ENCODE measurements around the gene ST7. TPM values are rescaled to one million over a fixed set of nuclear protein-coding genes. Genes with fewer than 3 reads are reported as not detected.

ST7 gene
- total and polyA plus RNA-seq, 2 donors from 2014 or later: 21.5 to 29.8 TPM

DNA sequence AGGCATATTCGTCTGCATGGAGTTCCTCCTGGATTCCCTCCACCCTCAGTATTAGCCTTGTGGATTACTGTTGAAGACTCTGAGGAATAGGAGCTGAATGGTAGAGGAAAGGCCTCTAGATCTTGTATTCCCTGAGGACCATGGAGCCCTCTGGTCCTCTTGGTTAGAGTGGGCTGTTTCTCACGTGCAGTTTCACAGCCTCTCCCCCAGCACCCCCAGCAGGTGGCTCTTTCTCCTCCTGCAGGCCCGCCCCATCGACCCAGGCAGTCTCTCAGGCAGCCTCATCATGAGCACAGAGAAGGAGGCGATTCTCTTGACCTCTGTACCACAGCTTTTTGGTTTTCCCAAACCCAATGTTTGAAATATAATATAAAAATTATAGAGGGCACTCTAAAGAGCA lies 267.5 kb downstream of the ST7 start:
- DNase-seq (no peak), FAIRE-seq (no peak)
- H3K9ac ChIP-seq (ENCODE audit: low read length in 3 of 3): no peak overlapping the region
- TF ChIP-seq, protein P1, sequence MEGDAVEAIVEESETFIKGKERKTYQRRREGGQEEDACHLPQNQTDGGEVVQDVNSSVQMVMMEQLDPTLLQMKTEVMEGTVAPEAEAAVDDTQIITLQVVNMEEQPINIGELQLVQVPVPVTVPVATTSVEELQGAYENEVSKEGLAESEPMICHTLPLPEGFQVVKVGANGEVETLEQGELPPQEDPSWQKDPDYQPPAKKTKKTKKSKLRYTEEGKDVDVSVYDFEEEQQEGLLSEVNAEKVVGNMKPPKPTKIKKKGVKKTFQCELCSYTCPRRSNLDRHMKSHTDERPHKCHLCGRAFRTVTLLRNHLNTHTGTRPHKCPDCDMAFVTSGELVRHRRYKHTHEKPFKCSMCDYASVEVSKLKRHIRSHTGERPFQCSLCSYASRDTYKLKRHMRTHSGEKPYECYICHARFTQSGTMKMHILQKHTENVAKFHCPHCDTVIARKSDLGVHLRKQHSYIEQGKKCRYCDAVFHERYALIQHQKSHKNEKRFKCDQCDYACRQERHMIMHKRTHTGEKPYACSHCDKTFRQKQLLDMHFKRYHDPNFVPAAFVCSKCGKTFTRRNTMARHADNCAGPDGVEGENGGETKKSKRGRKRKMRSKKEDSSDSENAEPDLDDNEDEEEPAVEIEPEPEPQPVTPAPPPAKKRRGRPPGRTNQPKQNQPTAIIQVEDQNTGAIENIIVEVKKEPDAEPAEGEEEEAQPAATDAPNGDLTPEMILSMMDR (IDR thresholded peaks at IDR 0.05; ENCODE audit: borderline replicate concordance, extremely low read depth, insufficient read depth): no peak
- peaks cover 0 to 21% (median 14%) of the 10 kb centered on the region in 3 donors for H3K36me3 ChIP-seq (ENCODE audit: control insufficient read depth in 2 of 3, insufficient read depth in 3 of 3, low read length in 3 of 3)
- H3K4me1 ChIP-seq (ENCODE audit: control insufficient read depth in 2 of 3, insufficient read depth in 2 of 3, low read depth in 1 of 3, low read length in 3 of 3): no peaks in the 10 kb centered on the region
- no peak overlapping the region for H3K27ac ChIP-seq (ENCODE audit: low read depth in 2 of 2, low read length in 2 of 2)
- H3K27me3 ChIP-seq (ENCODE audit: control insufficient read depth, insufficient read depth, low read length): no peaks in the 10 kb centered on the region
- H3K4me3 ChIP-seq (ENCODE audit: low read length in 3 of 3): no peak overlapping the region
- no peaks in the 10 kb centered on the region for H3K9me3 ChIP-seq (ENCODE audit: control insufficient read depth in 2 of 3, insufficient read depth in 1 of 3, low read length in 3 of 3)
- intact Hi-C loops (cut with DNase I): no loop called here

DNA sequence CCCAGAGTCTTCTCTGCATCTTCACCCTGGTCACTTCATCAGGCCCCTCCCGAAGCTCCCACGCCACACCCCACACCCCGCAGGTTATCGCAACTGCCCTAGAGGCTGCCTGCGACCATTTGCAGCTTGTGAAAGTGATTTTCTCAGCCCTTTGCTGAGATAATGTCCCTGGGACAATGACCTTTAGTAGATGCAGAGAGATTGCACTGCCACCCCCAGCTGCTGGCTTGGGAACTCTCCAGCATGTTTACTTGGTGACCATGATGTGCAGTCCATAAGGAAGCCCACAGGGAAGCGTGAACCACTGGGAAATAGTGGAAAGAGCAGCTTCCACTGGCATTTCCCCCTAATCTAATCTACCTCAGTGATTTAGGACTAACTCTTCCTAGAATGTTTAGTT lies 272.2 kb downstream of the ST7 start:
- Histone ChIP-seq H3K4me3 (ENCODE audit: low read length in 3 of 3) (no peak overlapping the region), H3K27ac (ENCODE audit: low read depth in 2 of 2, low read length in 2 of 2) (no peak overlapping the region), H3K9me3 (ENCODE audit: control insufficient read depth in 2 of 3, insufficient read depth in 1 of 3, low read length in 3 of 3) (no peaks in the 10 kb centered on the region), H3K9ac (ENCODE audit: low read length in 3 of 3) (no peak overlapping the region), H3K4me1 (ENCODE audit: control insufficient read depth in 2 of 3, insufficient read depth in 2 of 3, low read depth in 1 of 3, low read length in 3 of 3) (no peaks in the 10 kb centered on the region), H3K27me3 (ENCODE audit: control insufficient read depth, insufficient read depth, low read length) (no peaks in the 10 kb centered on the region), H3K36me3 (ENCODE audit: control insufficient read depth in 2 of 3, insufficient read depth in 3 of 3, low read length in 3 of 3) (peaks cover 0 to 16% (median 2%) of the 10 kb centered on the region in 3 donors)
- TF ChIP-seq, protein P1 (IDR thresholded peaks at IDR 0.05; ENCODE audit: borderline replicate concordance, extremely low read depth, insufficient read depth): no peak
- FAIRE-seq (no peak), DNase-seq (no peak)
- intact Hi-C loops (cut with DNase I): no loop called here

DNA sequence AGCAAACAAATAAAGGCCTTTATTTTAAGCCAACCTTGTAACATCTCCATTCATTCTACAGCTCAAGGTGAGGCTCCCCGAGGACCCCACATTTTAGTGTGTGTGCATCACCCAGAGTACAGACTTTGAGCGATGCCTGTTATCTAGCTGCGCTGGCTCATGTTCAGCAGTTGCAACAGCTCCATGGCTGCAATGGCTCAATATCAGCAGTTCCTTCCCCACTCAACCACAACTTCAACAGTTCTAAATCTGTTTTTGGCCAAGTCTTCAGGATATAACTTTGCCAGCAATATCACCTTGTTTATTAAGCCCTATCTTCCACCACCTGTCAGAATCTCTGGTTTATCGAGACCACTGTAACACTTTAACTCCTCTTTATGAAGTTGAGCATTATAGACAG lies 273.8 kb downstream of the ST7 start:
- no peak overlapping the region for H3K4me3 ChIP-seq (ENCODE audit: low read length in 3 of 3)
- intact Hi-C loops (cut with DNase I): no loop called here
- H3K4me1 ChIP-seq (ENCODE audit: control insufficient read depth in 2 of 3, insufficient read depth in 2 of 3, low read depth in 1 of 3, low read length in 3 of 3): no peaks in the 10 kb centered on the region
- H3K9me3 ChIP-seq (ENCODE audit: control insufficient read depth in 2 of 3, insufficient read depth in 1 of 3, low read length in 3 of 3): no peaks in the 10 kb centered on the region
- no peak overlapping the region for H3K27ac ChIP-seq (ENCODE audit: low read depth in 2 of 2, low read length in 2 of 2)
- no peak for FAIRE-seq
- TF ChIP-seq, protein P1 (IDR thresholded peaks at IDR 0.05; ENCODE audit: borderline replicate concordance, extremely low read depth, insufficient read depth): no peak
- no peak for DNase-seq
- no peak overlapping the region for H3K9ac ChIP-seq (ENCODE audit: low read length in 3 of 3)
- no peaks in the 10 kb centered on the region for H3K27me3 ChIP-seq (ENCODE audit: control insufficient read depth, insufficient read depth, low read length)
- H3K36me3 ChIP-seq (ENCODE audit: control insufficient read depth in 2 of 3, insufficient read depth in 3 of 3, low read length in 3 of 3): peaks cover 0 to 9% (median 2%) of the 10 kb centered on the region in 3 donors

DNA sequence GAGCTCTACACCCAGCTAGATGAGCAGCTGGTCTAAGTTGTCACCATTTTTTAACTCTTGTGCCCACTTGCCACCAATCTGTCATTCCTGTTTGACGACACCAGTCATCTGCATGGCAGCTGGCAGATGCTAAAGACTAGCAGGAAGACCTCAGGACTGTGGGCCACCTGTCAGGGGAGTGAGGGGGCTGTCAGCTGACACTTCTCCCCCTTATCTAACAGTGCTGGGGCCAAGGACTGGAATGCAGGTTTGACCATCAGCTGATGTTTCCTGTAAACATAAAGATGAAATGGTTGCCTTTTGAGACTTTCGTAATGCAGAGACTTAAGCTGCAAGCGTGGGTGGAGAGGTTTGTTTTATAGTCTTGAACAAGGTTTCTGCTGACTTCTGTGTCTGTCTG lies 276.0 kb downstream of the ST7 start:
- no peaks in the 10 kb centered on the region for H3K27me3 ChIP-seq (ENCODE audit: control insufficient read depth, insufficient read depth, low read length)
- no peak overlapping the region for H3K27ac ChIP-seq (ENCODE audit: low read depth in 2 of 2, low read length in 2 of 2)
- FAIRE-seq (no peak), DNase-seq (no peak)
- no peaks in the 10 kb centered on the region for H3K4me1 ChIP-seq (ENCODE audit: control insufficient read depth in 2 of 3, insufficient read depth in 2 of 3, low read depth in 1 of 3, low read length in 3 of 3)
- TF ChIP-seq, protein P1 (IDR thresholded peaks at IDR 0.05; ENCODE audit: borderline replicate concordance, extremely low read depth, insufficient read depth): no peak
- H3K36me3 ChIP-seq (ENCODE audit: control insufficient read depth in 2 of 3, insufficient read depth in 3 of 3, low read length in 3 of 3): no peaks in the 10 kb centered on the region
- H3K4me3 ChIP-seq (ENCODE audit: low read length in 3 of 3): no peak overlapping the region
- no peaks in the 10 kb centered on the region for H3K9me3 ChIP-seq (ENCODE audit: control insufficient read depth in 2 of 3, insufficient read depth in 1 of 3, low read length in 3 of 3)
- intact Hi-C loops (cut with DNase I): no loop called here
- no peak overlapping the region for H3K9ac ChIP-seq (ENCODE audit: low read length in 3 of 3)

All from kidney (tissue), 14 donors.